ENCODE data around the gene RPA3. TPM values are rescaled to one million over a fixed set of nuclear protein-coding genes. Genes with fewer than 3 reads are reported as not detected.

RPA3 gene
- total RNA-seq, 1 experiment from 2014 or later: 38.9 TPM

DNA sequence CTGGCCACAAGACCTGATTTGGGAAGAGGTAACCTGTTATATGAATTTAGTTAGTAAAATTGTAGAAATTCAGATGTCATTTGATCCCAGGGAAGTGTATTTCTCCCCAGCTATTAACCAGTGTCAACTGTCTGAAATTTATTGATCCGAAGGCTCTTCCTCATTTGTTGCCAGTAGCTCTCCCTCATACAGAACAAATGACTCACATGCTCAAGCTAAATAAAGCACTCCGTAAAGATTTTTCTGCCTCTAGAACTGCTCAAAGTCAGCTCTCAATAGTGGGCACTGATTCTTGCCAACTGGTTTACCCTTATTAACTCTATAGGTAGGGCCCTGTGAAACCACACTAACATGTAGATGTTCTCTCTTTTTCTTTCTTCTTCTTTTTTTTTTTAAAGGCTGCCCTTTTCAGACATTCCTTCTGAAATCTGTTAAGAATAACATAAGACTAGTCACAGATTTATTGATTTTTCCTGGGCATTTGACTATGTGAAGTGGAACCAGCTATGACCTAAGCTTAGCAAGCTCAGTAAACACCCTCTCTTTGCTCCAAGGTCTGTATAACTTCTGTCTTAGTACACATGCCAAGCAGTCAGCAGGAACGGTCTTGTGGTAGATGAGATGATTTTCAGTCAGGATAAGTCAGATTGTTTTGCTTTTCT is 21.8 kb downstream of the RPA3 start:
- intact Hi-C loops (cut with micrococcal nuclease): loop anchor here (1.0 kb wide), 1 partner anchor 35 kb away; no protein-coding TSS in a partner anchor
- no TSS peak for BruUV-seq (replicated peaks)
- H3K4me1 ChIP-seq (ENCODE audit: insufficient read depth, low read length): peaks cover 36% of the 10 kb centered on the region
- POLR2A ChIA-PET (ENCODE audit: unreplicated experiment): interaction anchor here (0.9 kb wide), 1 partner anchor 56 kb away, joined by 3 read pairs; the partner anchor contains the start of gene UMAD1
- H3K4me2 ChIP-seq (ENCODE audit: low read length): peak overlapping the region; percentile 68
- ATAC-seq (peak; percentile 80), DNase-seq (peak; percentile 58)
- H3K4me3 ChIP-seq (ENCODE audit: low read length): peak overlapping the region; percentile 30; the same call in 1 of the 2 replicates
- no peaks in the 10 kb centered on the region for H3K9me3 ChIP-seq (ENCODE audit: low read length)
- H3K9me2 ChIP-seq (replicated peaks; ENCODE audit: low read length): no peaks in the 10 kb centered on the region
- peak overlapping the region; percentile 38; the same call in 1 of the 2 replicates for H3K27ac ChIP-seq (ENCODE audit: low read length)
- CTCF ChIA-PET: interaction anchor here (0.5 to 1.6 kb wide), 3 partner anchors 11 to 132 kb away, joined by 3 to 11 read pairs (median 4); no protein-coding TSS in a partner anchor
- H3K79me2 ChIP-seq (ENCODE audit: low read length): no peaks in the 10 kb centered on the region
- H3F3A ChIP-seq (ENCODE audit: low read length, unreplicated experiment): no peaks in the 10 kb centered on the region
- TF ChIP-seq EZH2 (IDR thresholded peaks at IDR 0.05; ENCODE audit: low read length, unreplicated experiment): no peak
- no peak for TF ChIP-seq EZH2phosphoT487 (IDR thresholded peaks at IDR 0.05; ENCODE audit: borderline replicate concordance, low read length)
- TF ChIP-seq, protein P1, sequence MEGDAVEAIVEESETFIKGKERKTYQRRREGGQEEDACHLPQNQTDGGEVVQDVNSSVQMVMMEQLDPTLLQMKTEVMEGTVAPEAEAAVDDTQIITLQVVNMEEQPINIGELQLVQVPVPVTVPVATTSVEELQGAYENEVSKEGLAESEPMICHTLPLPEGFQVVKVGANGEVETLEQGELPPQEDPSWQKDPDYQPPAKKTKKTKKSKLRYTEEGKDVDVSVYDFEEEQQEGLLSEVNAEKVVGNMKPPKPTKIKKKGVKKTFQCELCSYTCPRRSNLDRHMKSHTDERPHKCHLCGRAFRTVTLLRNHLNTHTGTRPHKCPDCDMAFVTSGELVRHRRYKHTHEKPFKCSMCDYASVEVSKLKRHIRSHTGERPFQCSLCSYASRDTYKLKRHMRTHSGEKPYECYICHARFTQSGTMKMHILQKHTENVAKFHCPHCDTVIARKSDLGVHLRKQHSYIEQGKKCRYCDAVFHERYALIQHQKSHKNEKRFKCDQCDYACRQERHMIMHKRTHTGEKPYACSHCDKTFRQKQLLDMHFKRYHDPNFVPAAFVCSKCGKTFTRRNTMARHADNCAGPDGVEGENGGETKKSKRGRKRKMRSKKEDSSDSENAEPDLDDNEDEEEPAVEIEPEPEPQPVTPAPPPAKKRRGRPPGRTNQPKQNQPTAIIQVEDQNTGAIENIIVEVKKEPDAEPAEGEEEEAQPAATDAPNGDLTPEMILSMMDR (conservative IDR thresholded peaks at IDR 0.05; ENCODE audit: low read depth, low read length): no peak
- 0 out of 2 replicates have a peak overlapping the region, but pooled peaks have one; percentile 49 for H2AFZ ChIP-seq (ENCODE audit: low read length)
- H4K20me1 ChIP-seq (ENCODE audit: low read length): no peaks in the 10 kb centered on the region
- H3K9ac ChIP-seq (ENCODE audit: low read length): no peak overlapping the region
- no peaks in the 10 kb centered on the region for H3K27me3 ChIP-seq (ENCODE audit: low read length)
- no peaks in the 10 kb centered on the region for H3K36me3 ChIP-seq (ENCODE audit: low read depth, low read length)

DNA sequence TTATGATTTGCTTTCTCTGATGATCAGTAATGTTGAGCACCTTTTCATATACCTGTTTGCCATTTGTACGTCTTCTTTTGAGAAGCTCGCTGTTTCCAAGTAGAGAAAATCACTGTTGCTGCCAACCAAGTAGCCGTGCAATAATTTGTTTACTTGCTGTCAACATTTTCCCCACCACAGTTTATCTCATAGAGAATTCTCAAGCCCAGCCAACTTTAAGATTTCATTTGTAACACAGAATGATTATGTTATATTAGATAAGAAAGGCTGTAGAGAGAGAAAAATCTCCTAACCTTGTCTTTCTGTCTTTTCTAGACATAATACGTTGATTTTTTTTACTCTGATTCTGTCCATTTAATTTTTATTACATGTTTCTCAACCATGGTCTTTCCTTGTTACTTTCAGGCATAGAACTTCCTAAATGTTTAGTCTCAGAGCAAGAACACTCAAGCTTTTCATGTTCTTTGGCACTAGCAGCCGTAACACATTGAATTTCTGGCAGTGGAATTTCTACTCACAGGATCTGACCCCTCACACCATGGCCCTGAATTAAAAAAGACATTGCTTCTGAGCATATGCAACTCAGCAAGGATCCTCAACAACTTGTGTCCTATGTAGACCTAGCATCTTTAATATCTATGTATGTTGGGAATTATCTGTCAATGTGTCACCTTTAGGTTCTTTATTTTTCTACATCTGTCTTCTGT is 23.1 kb downstream of the RPA3 start:
- Histone ChIP-seq H3K9me2 (replicated peaks; ENCODE audit: low read length) (no peaks in the 10 kb centered on the region), H3K4me2 (ENCODE audit: low read length) (no peak overlapping the region), H3K4me3 (ENCODE audit: low read length) (no peak overlapping the region), H3K27ac (ENCODE audit: low read length) (no peak overlapping the region), H3K4me1 (ENCODE audit: insufficient read depth, low read length) (peaks cover 36% of the 10 kb centered on the region), H3K9ac (ENCODE audit: low read length) (no peak overlapping the region), H3K36me3 (ENCODE audit: low read depth, low read length) (no peaks in the 10 kb centered on the region), H3K27me3 (ENCODE audit: low read length) (no peaks in the 10 kb centered on the region), H3F3A (ENCODE audit: low read length, unreplicated experiment) (no peaks in the 10 kb centered on the region), H3K9me3 (ENCODE audit: low read length) (no peaks in the 10 kb centered on the region), H3K79me2 (ENCODE audit: low read length) (no peaks in the 10 kb centered on the region), H4K20me1 (ENCODE audit: low read length) (no peaks in the 10 kb centered on the region), H2AFZ (ENCODE audit: low read length) (no peak overlapping the region)
- DNase-seq (no peak), ATAC-seq (no peak)
- intact Hi-C loops (cut with micrococcal nuclease): no loop called here
- CTCF ChIA-PET: no interaction called here
- TF ChIP-seq EZH2phosphoT487 (IDR thresholded peaks at IDR 0.05; ENCODE audit: borderline replicate concordance, low read length): no peak
- no peak for TF ChIP-seq EZH2 (IDR thresholded peaks at IDR 0.05; ENCODE audit: low read length, unreplicated experiment)
- TF ChIP-seq, protein P1 (conservative IDR thresholded peaks at IDR 0.05; ENCODE audit: low read depth, low read length): no peak
- BruUV-seq (replicated peaks): no TSS peak
- POLR2A ChIA-PET (ENCODE audit: unreplicated experiment): interaction anchor here (0.6 kb wide), 1 partner anchor 35 kb away, joined by 7 read pairs; no protein-coding TSS in a partner anchor
